ENCODE data around the gene RAD1.

RAD1 gene

DNA sequence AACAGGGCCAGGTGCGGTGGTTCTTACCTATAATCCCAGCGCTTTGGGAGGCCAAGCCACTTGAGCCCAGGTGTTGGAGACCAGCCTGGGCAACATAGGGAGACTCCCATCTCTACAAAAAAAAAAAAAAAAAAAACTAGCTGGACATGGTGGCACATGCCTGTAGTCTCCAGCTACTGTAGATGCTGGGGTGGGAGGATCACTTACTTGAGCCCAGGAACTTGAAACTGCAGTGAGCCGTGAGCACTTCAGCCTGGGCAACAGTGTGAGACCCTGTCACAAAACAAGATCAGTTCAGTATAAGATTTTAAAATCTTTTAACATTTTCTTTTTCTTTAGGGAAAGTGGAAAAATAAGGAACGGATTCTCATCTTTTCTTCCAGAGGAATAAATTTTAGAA, 2.7 kb upstream of the RAD1 start:
- H3K4me1 ChIP-seq (ENCODE audit: insufficient read depth, poor library complexity, severe bottlenecking): peaks cover 30% of the 10 kb centered on the region
- ATAC-seq (ENCODE audit: low read depth) (no peak), DNase-seq (ENCODE audit: low spot score) (no peak)
- TF ChIP-seq, protein P1, sequence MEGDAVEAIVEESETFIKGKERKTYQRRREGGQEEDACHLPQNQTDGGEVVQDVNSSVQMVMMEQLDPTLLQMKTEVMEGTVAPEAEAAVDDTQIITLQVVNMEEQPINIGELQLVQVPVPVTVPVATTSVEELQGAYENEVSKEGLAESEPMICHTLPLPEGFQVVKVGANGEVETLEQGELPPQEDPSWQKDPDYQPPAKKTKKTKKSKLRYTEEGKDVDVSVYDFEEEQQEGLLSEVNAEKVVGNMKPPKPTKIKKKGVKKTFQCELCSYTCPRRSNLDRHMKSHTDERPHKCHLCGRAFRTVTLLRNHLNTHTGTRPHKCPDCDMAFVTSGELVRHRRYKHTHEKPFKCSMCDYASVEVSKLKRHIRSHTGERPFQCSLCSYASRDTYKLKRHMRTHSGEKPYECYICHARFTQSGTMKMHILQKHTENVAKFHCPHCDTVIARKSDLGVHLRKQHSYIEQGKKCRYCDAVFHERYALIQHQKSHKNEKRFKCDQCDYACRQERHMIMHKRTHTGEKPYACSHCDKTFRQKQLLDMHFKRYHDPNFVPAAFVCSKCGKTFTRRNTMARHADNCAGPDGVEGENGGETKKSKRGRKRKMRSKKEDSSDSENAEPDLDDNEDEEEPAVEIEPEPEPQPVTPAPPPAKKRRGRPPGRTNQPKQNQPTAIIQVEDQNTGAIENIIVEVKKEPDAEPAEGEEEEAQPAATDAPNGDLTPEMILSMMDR (IDR thresholded peaks at IDR 0.05; ENCODE audit: poor library complexity, severe bottlenecking): no peak
- no peaks in the 10 kb centered on the region for H3K9me3 ChIP-seq (ENCODE audit: severe bottlenecking)
- no peaks in the 10 kb centered on the region for H3K27me3 ChIP-seq (ENCODE audit: insufficient read depth, poor library complexity, severe bottlenecking)
- H3K27ac ChIP-seq (ENCODE audit: poor library complexity, severe bottlenecking): no peak overlapping the region
- peaks cover 75% of the 10 kb centered on the region for H3K36me3 ChIP-seq (ENCODE audit: low read depth)
- H3K4me3 ChIP-seq (ENCODE audit: severe bottlenecking): no peak overlapping the region

DNA sequence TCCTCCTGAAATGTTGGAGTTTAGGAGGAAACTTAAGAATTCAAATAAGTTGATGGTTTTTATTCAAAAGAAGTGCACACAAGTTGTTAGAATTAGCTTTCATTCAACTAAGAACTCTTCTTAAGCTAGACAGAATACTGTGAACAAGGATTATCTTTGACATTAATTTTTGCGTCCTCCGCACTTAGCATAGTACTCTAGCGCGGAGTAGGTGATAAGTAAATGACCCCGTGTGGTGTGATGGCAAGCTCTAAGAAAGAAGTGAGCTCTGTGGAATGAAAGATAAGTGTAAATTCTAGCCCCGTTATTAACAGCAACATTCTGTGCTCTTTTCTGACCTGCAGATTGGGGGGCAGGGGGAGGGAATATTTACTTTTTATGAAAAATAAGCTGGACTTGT, 1.2 kb upstream of the RAD1 start:
- H3K27ac ChIP-seq (ENCODE audit: poor library complexity, severe bottlenecking): peak overlapping the region; percentile 67
- no peak for ATAC-seq (ENCODE audit: low read depth)
- peak overlapping the region; percentile 58 for H3K4me3 ChIP-seq (ENCODE audit: severe bottlenecking)
- H3K27me3 ChIP-seq (ENCODE audit: insufficient read depth, poor library complexity, severe bottlenecking): no peaks in the 10 kb centered on the region
- no peak for DNase-seq (ENCODE audit: low spot score)
- H3K4me1 ChIP-seq (ENCODE audit: insufficient read depth, poor library complexity, severe bottlenecking): peaks cover 23% of the 10 kb centered on the region
- no peaks in the 10 kb centered on the region for H3K9me3 ChIP-seq (ENCODE audit: severe bottlenecking)
- TF ChIP-seq, protein P1 (IDR thresholded peaks at IDR 0.05; ENCODE audit: poor library complexity, severe bottlenecking): no peak
- H3K36me3 ChIP-seq (ENCODE audit: low read depth): peaks cover 75% of the 10 kb centered on the region

- DNase-seq (ENCODE audit: low spot score) (no peak), ATAC-seq (ENCODE audit: low read depth) (no peak; the same call in 2 of the 3 replicates)
- H3K9me3 ChIP-seq (ENCODE audit: severe bottlenecking): no peaks in the 10 kb centered on the region
- peaks cover 75% of the 10 kb centered on the region for H3K36me3 ChIP-seq (ENCODE audit: low read depth)
- peak overlapping the region; percentile 58 for H3K4me3 ChIP-seq (ENCODE audit: severe bottlenecking)
- H3K27me3 ChIP-seq (ENCODE audit: insufficient read depth, poor library complexity, severe bottlenecking): no peaks in the 10 kb centered on the region
- TF ChIP-seq, protein P1 (IDR thresholded peaks at IDR 0.05; ENCODE audit: poor library complexity, severe bottlenecking): no peak
- H3K4me1 ChIP-seq (ENCODE audit: insufficient read depth, poor library complexity, severe bottlenecking): peaks cover 23% of the 10 kb centered on the region
- H3K27ac ChIP-seq (ENCODE audit: poor library complexity, severe bottlenecking): peak overlapping the region; percentile 67
Observed at GRCh38 chr5:34915856-34916192, 520 bp upstream of the RAD1 start.

DNA sequence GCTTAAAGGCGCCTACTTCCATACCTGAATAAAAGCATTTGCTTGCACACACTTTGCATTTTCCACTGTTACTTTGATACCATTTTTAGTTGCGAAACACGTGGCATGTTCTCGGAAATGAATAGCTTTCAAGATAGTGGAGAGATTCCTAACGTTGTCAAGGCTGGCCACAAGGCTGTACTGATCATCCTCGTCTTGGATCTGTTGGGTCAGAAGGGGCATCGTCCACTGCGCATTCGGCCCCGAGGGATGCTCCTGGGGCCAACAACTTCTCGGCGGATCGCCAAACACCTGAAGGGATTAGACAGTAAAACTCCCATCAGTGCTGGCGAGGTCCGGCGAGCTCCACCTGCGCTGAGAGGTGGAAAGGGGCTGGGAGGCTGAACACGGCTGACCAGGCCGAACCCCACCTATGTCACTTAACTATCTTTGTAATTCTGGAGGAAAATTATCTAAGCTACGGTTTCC, 599 bp downstream of the RAD1 start:
- Histone ChIP-seq H3K27ac (ENCODE audit: poor library complexity, severe bottlenecking) (peak overlapping the region; percentile 67), H3K9me3 (ENCODE audit: severe bottlenecking) (no peaks in the 10 kb centered on the region), H3K4me1 (ENCODE audit: insufficient read depth, poor library complexity, severe bottlenecking) (peaks cover 23% of the 10 kb centered on the region), H3K27me3 (ENCODE audit: insufficient read depth, poor library complexity, severe bottlenecking) (no peaks in the 10 kb centered on the region), H3K4me3 (ENCODE audit: severe bottlenecking) (peak overlapping the region; percentile 58), H3K36me3 (ENCODE audit: low read depth) (peaks cover 73% of the 10 kb centered on the region)
- TF ChIP-seq, protein P1 (IDR thresholded peaks at IDR 0.05; ENCODE audit: poor library complexity, severe bottlenecking): no peak
- ATAC-seq (ENCODE audit: low read depth) (peak; percentile 28), DNase-seq (ENCODE audit: low spot score) (peak; percentile 70)

- DNase-seq (ENCODE audit: low spot score): no peak
- TF ChIP-seq, protein P1 (IDR thresholded peaks at IDR 0.05; ENCODE audit: poor library complexity, severe bottlenecking): no peak
- no peak overlapping the region for H3K4me3 ChIP-seq (ENCODE audit: severe bottlenecking)
Observed at GRCh38 chr5:34913072-34913471, 2.2 kb downstream of the RAD1 start.

More at GRCh38 chr5:34913072-34913471, 2.2 kb downstream of the RAD1 start:
- no peak for ATAC-seq (ENCODE audit: low read depth)
- Histone ChIP-seq H3K9me3 (ENCODE audit: severe bottlenecking) (no peaks in the 10 kb centered on the region), H3K27me3 (ENCODE audit: insufficient read depth, poor library complexity, severe bottlenecking) (no peaks in the 10 kb centered on the region), H3K4me1 (ENCODE audit: insufficient read depth, poor library complexity, severe bottlenecking) (peaks cover 23% of the 10 kb centered on the region), H3K27ac (ENCODE audit: poor library complexity, severe bottlenecking) (no peak overlapping the region), H3K36me3 (ENCODE audit: low read depth) (peaks cover 74% of the 10 kb centered on the region)
